Measurements from ENCODE around the gene SLC51B. TPM values are rescaled to one million over a fixed set of nuclear protein-coding genes. Genes with fewer than 3 reads are reported as not detected.
A peak's percentile ranks its signal among the peaks of the same experiment; 100 is the strongest.

Gene SLC51B
- total and polyA plus RNA-seq, 2 of the 4 experiments (the other 2 are of a cell fraction), result not detected

GRCh38 chr15:65060641-65061397 lies 15.6 kb downstream of the SLC51B start:
- in situ Hi-C loops (cut with MboI; ENCODE audit: low sequenced_read_pairs), result no loop called here

More at GRCh38 chr15:65060641-65061397, 15.6 kb downstream of the SLC51B start:
- Histone ChIP-seq H3K9ac (ENCODE audit: low read depth, low read length) (no peak overlapping the region), H3K36me3 (ENCODE audit: control insufficient read depth, insufficient read depth, low read length) (no peaks in the 10 kb centered on the region), H3K79me1 (ENCODE audit: low read depth in 1 of 2, low read length in 2 of 2) (no peaks in the 10 kb centered on the region), H4K91ac (ENCODE audit: insufficient read depth, low read depth, low read length) (no peak overlapping the region), H2AK9ac (replicated peaks; ENCODE audit: low read depth, low read length, poor library complexity) (no peak overlapping the region), H2BK15ac (ENCODE audit: low read depth, low read length) (no peak overlapping the region), H4K8ac (ENCODE audit: low read depth in 2 of 2, low read length in 2 of 2) (no peak overlapping the region), H4K5ac (ENCODE audit: low read depth, low read length) (no peak overlapping the region), H3K27me3 (ENCODE audit: control insufficient read depth, insufficient read depth, low read length) (peaks cover 20% of the 10 kb centered on the region), H2BK5ac (ENCODE audit: low read depth, low read length, poor library complexity, severe bottlenecking) (no peak overlapping the region), H3K14ac (replicated peaks; ENCODE audit: low read depth, low read length) (peak overlapping the region; percentile 15; the same call in 1 of the 2 replicates), H3K56ac (ENCODE audit: extremely low read depth, insufficient read depth, low read length) (no peak overlapping the region), H2BK20ac (ENCODE audit: low read depth, low read length) (no peak overlapping the region), H3K4me1 (ENCODE audit: control insufficient read depth, insufficient read depth, low read length) (peaks cover 6% of the 10 kb centered on the region; the same call in 1 of the 2 replicates), H4K20me1 (ENCODE audit: insufficient read depth, low read length) (no peaks in the 10 kb centered on the region), H3K9me1 (ENCODE audit: insufficient read depth, low read length) (peaks cover 4% of the 10 kb centered on the region; the same call in 1 of the 2 replicates), H3K18ac (ENCODE audit: low read depth, low read length) (no peak overlapping the region), H3K23ac (ENCODE audit: low read depth, low read length) (no peak overlapping the region), H2AK5ac (ENCODE audit: low read depth, low read length) (peak overlapping the region; percentile 32; the same call in 1 of the 2 replicates), H3K9me3 (ENCODE audit: control insufficient read depth, insufficient read depth, low read length) (peaks cover 5% of the 10 kb centered on the region; the same call in 1 of the 2 replicates), H3K4ac (ENCODE audit: low read depth, low read length) (no peak overlapping the region), H3K27ac (ENCODE audit: insufficient read depth, low read length) (no peak overlapping the region), H2BK120ac (ENCODE audit: low read depth, low read length) (no peak overlapping the region; the same call in 1 of the 2 replicates), H3K4me2 (ENCODE audit: low read depth, low read length) (no peak overlapping the region), H3K4me3 (ENCODE audit: insufficient read depth, low read depth, low read length) (no peak overlapping the region), H2AFZ (replicated peaks; ENCODE audit: low read length, poor library complexity) (no peak overlapping the region)
- dilution Hi-C loops (cut with HindIII; ENCODE audit: low sequenced_read_pairs, unreplicated experiment), result no loop called here
- intact Hi-C loops (cut with micrococcal nuclease), result no loop called here
- TF ChIP-seq CEBPB (IDR thresholded peaks at IDR 0.05; ENCODE audit: low read depth, low read length) (no peak), MXI1 (IDR thresholded peaks at IDR 0.05; ENCODE audit: borderline replicate concordance, low read depth, low read length) (no peak), SMC3 (IDR thresholded peaks at IDR 0.05; ENCODE audit: low read depth, low read length) (no peak), FOS (IDR thresholded peaks at IDR 0.05; ENCODE audit: low read depth, low read length) (no peak), NFE2L2 (IDR thresholded peaks at IDR 0.05; ENCODE audit: low read depth, low read length) (no peak), RFX5 (IDR thresholded peaks at IDR 0.05; ENCODE audit: low read depth, low read length) (no peak), RAD21 (IDR thresholded peaks at IDR 0.05; ENCODE audit: low read length) (no peak)
- TF ChIP-seq, protein P1, sequence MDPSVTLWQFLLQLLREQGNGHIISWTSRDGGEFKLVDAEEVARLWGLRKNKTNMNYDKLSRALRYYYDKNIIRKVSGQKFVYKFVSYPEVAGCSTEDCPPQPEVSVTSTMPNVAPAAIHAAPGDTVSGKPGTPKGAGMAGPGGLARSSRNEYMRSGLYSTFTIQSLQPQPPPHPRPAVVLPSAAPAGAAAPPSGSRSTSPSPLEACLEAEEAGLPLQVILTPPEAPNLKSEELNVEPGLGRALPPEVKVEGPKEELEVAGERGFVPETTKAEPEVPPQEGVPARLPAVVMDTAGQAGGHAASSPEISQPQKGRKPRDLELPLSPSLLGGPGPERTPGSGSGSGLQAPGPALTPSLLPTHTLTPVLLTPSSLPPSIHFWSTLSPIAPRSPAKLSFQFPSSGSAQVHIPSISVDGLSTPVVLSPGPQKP (IDR thresholded peaks at IDR 0.05; ENCODE audit: borderline replicate concordance, low read depth, low read length), result no peak
- POLR2A ChIA-PET (ENCODE audit: unreplicated experiment), result no interaction called here
- DNase-seq (no peak), ATAC-seq (ENCODE audit: low read depth) (no peak; the same call in 1 of the 2 replicates)
- WGBS, 2 experiments (ENCODE audit: extremely low coverage in 2 of 2, insufficient read length in 1 of 2), result no CpG with 5 or more reads among the region's 6 CpGs
- no TSS peak for BruUV-seq (replicated peaks)
- CTCF ChIA-PET, result interaction anchor here (0.6 to 1.3 kb wide), 3 partner anchors 22 to 313 kb away, joined by 3 to 8 read pairs (median 4); no protein-coding TSS in a partner anchor

All from IMR-90 (cell line).